HepG2 (cell line): ENCODE measurements around the gene HOXD8. TPM values are rescaled to one million over a fixed set of nuclear protein-coding genes. Genes with fewer than 3 reads are reported as not detected.
A peak's percentile ranks its signal among the peaks of the same experiment; 100 is the strongest.

ENCODE experiments used
- ATAC-seq: fragments of 200-7000 bp; cut with Tn5 transposase; 3 replicates; pipeline ENCODE4 v1.9.1; 2020; ENCODE audit warnings: mild to moderate bottlenecking, moderate library complexity
- BruUV-seq: library from RNA; stranded (reverse); fragments of 400-500 nt; replicated peaks from 2 replicates; lab custom pipeline; 2021; lab: Mats Ljungman, UMichigan
- CTCF ChIA-PET: fragments of 300-600 bp; formaldehyde crosslinking; extraction: SDS; loops from one replicate; lab custom pipeline; 2021; ENCODE audit warnings: low total read pairs, inconsistent platforms, low intra/inter-chr PET ratio; lab: Yijun Ruan, JAX
- POLR2A ChIA-PET: fragments of 350-600 bp; sonication (Branson Sonifier 250); formaldehyde crosslinking; loops from one replicate; lab custom pipeline; 2020; ENCODE audit warnings: antibody characterized with exemption, inconsistent platforms; lab: Yijun Ruan, JAX
- DNase-seq: peaks from one replicate; pipeline ENCODE4 v3.0.0-alpha.2; 2015; ENCODE audit warnings: low spot score
- FAIRE-seq: peaks from 3 replicates; lab custom pipeline; 2011; peaks lifted over from hg19 to GRCh38; lab: Jason Lieb, UNC
- H2AFZ ChIP-seq: one replicate; pipeline ENCODE4 v1.6.1; 2011; ENCODE audit warnings: low read length, inconsistent platforms
- H3K27ac ChIP-seq: fragments of 300-600 bp; 3 replicates; pipeline ENCODE4 v1.8.0; 2011; ENCODE audit warnings: mixed run types, mild to moderate bottlenecking, mixed read lengths, low read length, inconsistent platforms; ENCODE audit not compliant: insufficient read depth; ENCODE audit errors: extremely low read length
- H3K27me3 ChIP-seq, 2 experiments: fragments of 200-600 bp in 1 of 2; 2 replicates in 1 of 2; 3 replicates in 1 of 2; pipeline versions ENCODE4 v1.6.0 to v1.8.0; 2011; ENCODE audit warnings: low read length in 2 of 2, mild to moderate bottlenecking in 2 of 2, moderate library complexity in 2 of 2, inconsistent platforms in 1 of 2; ENCODE audit not compliant: insufficient read depth in 2 of 2, control insufficient read depth in 1 of 2
- H3K36me3 ChIP-seq, 2 experiments: fragments of 200-600 bp in 1 of 2; replicated peaks in 1 of 2; 2 replicates in 1 of 2; 3 replicates in 1 of 2; pipeline versions ENCODE4 v1.5.1 to v1.8.0; 2011; ENCODE audit warnings: low read length in 2 of 2, inconsistent platforms in 1 of 2; ENCODE audit not compliant: insufficient read depth in 2 of 2, control insufficient read depth in 1 of 2
- H3K4me1 ChIP-seq: 2 replicates; pipeline ENCODE4 v1.5.1; 2012; ENCODE audit warnings: low read length, inconsistent platforms; ENCODE audit not compliant: insufficient read depth
- H3K4me2 ChIP-seq: 2 replicates; pipeline ENCODE4 v1.6.0; 2011; ENCODE audit warnings: low read depth, low read length, inconsistent platforms
- H3K4me3 ChIP-seq, 3 experiments: fragments of 200-600 bp in 1 of 3; sonication (generic), shearing (Covaris generic) in 1 of 3; replicated peaks in 1 of 3; 2 replicates each; pipeline ENCODE4 v1.5.1; 2011 to 2016; ENCODE audit warnings: low read length in 3 of 3, inconsistent platforms in 2 of 3, low read depth in 2 of 3, mild to moderate bottlenecking in 2 of 3, control low read depth in 1 of 3, mixed read lengths in 1 of 3; ENCODE audit not compliant: insufficient read depth in 1 of 3
- H3K79me2 ChIP-seq: one replicate; pipeline ENCODE4 v1.6.1; 2011; ENCODE audit warnings: low read length, inconsistent platforms; ENCODE audit not compliant: insufficient read depth
- H3K9ac ChIP-seq: 2 replicates; pipeline ENCODE4 v1.6.0; 2011; ENCODE audit warnings: mild to moderate bottlenecking, low read depth, low read length, inconsistent platforms; ENCODE audit not compliant: insufficient read depth
- H3K9me3 ChIP-seq: 2 replicates; pipeline ENCODE4 v1.5.1; 2012; ENCODE audit warnings: mild to moderate bottlenecking, low read length
- H4K20me1 ChIP-seq: 2 replicates; pipeline ENCODE4 v1.6.0; 2011; ENCODE audit warnings: inconsistent platforms, mild to moderate bottlenecking, low read length, moderate library complexity; ENCODE audit not compliant: insufficient read depth
- GABPA ChIP-seq, 2 experiments: IDR thresholded peaks; 2 replicates each; pipeline ENCODE4 v1.6.1; 2011 to 2016; ENCODE audit warnings: low read depth in 2 of 2, low read length in 1 of 2, missing biosample characterization in 1 of 2, missing genetic modification characterization in 1 of 2
- MAFK ChIP-seq, 2 experiments: IDR thresholded peaks in 1 of 2; conservative IDR thresholded peaks in 1 of 2; 2 replicates each; pipeline ENCODE4 v1.6.1; 2011; ENCODE audit warnings: improper control_type of control experiment in 2 of 2, low read length in 2 of 2
- NFE2L1 ChIP-seq: sonication (generic); formaldehyde crosslinking; IDR thresholded peaks from 2 replicates; pipeline ENCODE4 v1.4.0; 2020; ENCODE audit warnings: missing genetic modification reagents, mild to moderate bottlenecking, borderline replicate concordance
- RBM22 ChIP-seq: fragments of 200-400 bp; formaldehyde crosslinking; optimal IDR thresholded peaks from 2 replicates; pipeline ENCODE3; 2017; ENCODE audit warnings: mild to moderate bottlenecking, low read length, moderate library complexity
- RXRB ChIP-seq: IDR thresholded peaks from 2 replicates; pipeline ENCODE4 v1.6.1; 2016; ENCODE audit warnings: borderline replicate concordance, missing genetic modification reagents, missing compliant biosample characterization
- U2AF1 ChIP-seq: fragments of 200-400 bp; formaldehyde crosslinking; optimal IDR thresholded peaks from 2 replicates; pipeline ENCODE3; 2017; ENCODE audit warnings: mild to moderate bottlenecking, low read depth, low read length
- ZNF552 ChIP-seq: sonication (generic); formaldehyde crosslinking; IDR thresholded peaks from 2 replicates; pipeline ENCODE4 v1.9.0; 2022; ENCODE audit warnings: missing genetic modification reagents, mild to moderate bottlenecking, borderline replicate concordance
- WGBS: methylation state at CpG from one replicate; pipeline ENCODE4 v1.1.6; 2017; ENCODE audit warnings: low lambda C conversion rate; 5-methylcytosine and 5-hydroxymethylcytosine counted together
- in situ Hi-C: cut with HindIII; loops from 2 replicates; pipeline ENCODE4 v1.10.0; 2017; ENCODE audit warnings: low pct_unique_long_range_greater_than_20kb; ENCODE audit not compliant: extremely low pct_ligation_motif_present
- intact Hi-C: fragments of 100-400 bp; cut with micrococcal nuclease; formaldehyde crosslinking; loops from one replicate; pipeline ENCODE4 v1.10.0; 2022; ENCODE audit not compliant: unreplicated experiment
- polyA plus RNA-seq, 8 experiments: library from polyadenylated mRNA; depleted of rRNA in 3 of 8; stranded (reverse) in 7 of 8; unstranded in 1 of 8; fragments of >200 nt; fragmentation: Illumina TruSeq in 4 of 8; extraction: Trizol in 4 of 8; gene quantifications; 2 replicates each; pipeline versions ENCODE4 v1.2.1 to v1.2.3, GENCODE V29; 2011 to 2016; ENCODE audit warnings: low read depth in 4 of 8, missing spikeins in 1 of 8, mixed read lengths in 1 of 8; ENCODE audit not compliant: insufficient read depth in 1 of 8
- total RNA-seq, 5 experiments: library from RNA; depleted of rRNA; stranded (reverse); fragments of >200 nt; fragmentation: Illumina TruSeq; extraction: Trizol; gene quantifications; 2 replicates each; pipeline ENCODE4 v1.2.3, GENCODE V29; 2016; ENCODE audit warnings: low read depth in 1 of 5
- TF ChIP-seq, protein P1 (sequence below): sonication (generic); formaldehyde crosslinking; conservative IDR thresholded peaks from 2 replicates; pipeline ENCODE4 v1.5.0; 2020; ENCODE audit warnings: missing genetic modification reagents
- TF ChIP-seq, protein P2 (sequence below): sonication (generic); formaldehyde crosslinking; IDR thresholded peaks from 2 replicates; pipeline ENCODE4 v1.4.0; 2020; ENCODE audit warnings: missing genetic modification reagents
- TF ChIP-seq, protein P3 (sequence below): sonication (generic); formaldehyde crosslinking; conservative IDR thresholded peaks from 2 replicates; pipeline ENCODE4 v1.4.0; 2020; ENCODE audit warnings: mild to moderate bottlenecking, missing genetic modification reagents, moderate library complexity
- TF ChIP-seq, protein P4 (sequence below): sonication (generic); formaldehyde crosslinking; IDR thresholded peaks from 2 replicates; pipeline ENCODE4 v1.5.0; 2020; ENCODE audit warnings: mild to moderate bottlenecking, missing genetic modification reagents, moderate library complexity

The HOXD8 gene
- total and polyA plus RNA-seq, 2 of the 13 experiments (the other 11 are each of a cell fraction or from before 2014, with no cell fraction given) = not detected

DNA sequence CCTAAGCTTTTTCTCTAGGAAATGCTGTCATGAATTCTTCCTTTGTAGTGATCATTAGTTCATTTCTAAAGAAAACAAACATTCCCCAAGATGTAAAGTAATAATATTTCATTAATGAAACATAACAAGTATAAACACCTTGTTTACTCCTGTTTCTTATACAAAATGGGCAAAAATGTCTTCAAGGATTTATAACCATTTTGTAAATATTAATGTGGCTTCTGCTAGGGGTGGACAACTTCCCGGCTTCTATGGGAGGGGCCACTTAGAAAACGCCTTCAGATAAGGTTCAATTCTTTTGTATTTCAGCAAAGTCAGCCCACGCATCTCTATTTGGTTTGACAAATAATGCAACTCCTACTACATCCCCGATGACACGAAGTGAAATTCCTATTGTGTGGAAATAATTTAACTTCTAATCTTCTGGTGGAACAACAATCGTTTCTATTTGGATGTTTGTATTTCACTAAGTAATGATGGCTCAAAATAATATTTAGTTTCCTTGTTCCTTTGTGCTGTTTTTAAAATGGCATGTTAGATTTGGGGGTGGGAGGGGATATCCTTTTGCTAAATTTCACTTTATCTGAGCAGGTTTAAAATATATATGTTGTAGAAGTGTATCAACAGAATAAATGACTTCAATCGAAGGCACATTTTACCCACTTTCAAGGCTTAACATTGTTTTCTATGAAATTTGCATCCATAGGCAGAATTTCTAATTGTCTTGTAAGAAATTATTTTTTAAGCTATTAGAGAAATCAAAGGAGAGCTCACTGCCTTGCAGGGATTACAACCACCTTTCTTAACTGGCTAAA, 44.3 kb downstream of the HOXD8 start (continued):
- TF ChIP-seq, protein P1, sequence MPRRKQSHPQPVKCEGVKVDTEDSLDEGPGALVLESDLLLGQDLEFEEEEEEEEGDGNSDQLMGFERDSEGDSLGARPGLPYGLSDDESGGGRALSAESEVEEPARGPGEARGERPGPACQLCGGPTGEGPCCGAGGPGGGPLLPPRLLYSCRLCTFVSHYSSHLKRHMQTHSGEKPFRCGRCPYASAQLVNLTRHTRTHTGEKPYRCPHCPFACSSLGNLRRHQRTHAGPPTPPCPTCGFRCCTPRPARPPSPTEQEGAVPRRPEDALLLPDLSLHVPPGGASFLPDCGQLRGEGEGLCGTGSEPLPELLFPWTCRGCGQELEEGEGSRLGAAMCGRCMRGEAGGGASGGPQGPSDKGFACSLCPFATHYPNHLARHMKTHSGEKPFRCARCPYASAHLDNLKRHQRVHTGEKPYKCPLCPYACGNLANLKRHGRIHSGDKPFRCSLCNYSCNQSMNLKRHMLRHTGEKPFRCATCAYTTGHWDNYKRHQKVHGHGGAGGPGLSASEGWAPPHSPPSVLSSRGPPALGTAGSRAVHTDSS (CRISPR knock-in tag) = no peak
- TF ChIP-seq NFE2L1 = no peak
- peak; percentile 37 to 71 for TF ChIP-seq MAFK (conservative IDR thresholded peaks at IDR 0.05 in 1 of 2, IDR thresholded peaks at IDR 0.05 in 1 of 2; ENCODE audit: low read length in 2 of 2)

DNA sequence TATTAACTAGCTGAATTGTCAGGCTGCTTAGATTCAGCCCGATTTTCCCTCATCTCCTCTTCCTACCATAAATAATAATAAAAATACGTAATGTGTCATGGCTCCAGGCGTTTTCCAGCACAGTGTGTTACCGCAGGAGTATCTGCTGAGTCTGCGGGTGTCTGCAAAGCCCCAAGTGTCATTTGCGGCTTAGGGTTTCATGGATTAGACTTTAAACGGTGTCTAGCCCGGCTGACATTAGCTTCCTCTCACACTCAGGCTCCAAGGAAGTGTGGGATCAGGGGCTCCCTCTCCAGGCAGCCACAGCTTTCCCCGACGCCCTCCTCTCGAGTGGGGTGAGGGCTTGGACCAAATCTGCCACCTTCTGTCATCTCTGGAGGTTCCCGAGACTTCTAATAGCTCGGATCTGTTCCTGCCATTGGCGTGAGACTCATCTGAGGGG, 44.9 kb downstream of the HOXD8 start:
- H4K20me1 ChIP-seq = no peaks in the 10 kb centered on the region
- peaks cover 2 to 34% of the 10 kb centered on the region in 2 experiments for H3K36me3 ChIP-seq
- CTCF ChIA-PET = no interaction called here
- ATAC-seq (peak; percentile 45), FAIRE-seq (no peak), DNase-seq (no peak)
- H3K4me2 ChIP-seq = peak overlapping the region; percentile 67
- 35% methylated on average over 14 of the region's 14 CpGs for WGBS
- peaks cover 52% of the 10 kb centered on the region for H3K4me1 ChIP-seq
- H3K9me3 ChIP-seq = no peaks in the 10 kb centered on the region
- H3K9ac ChIP-seq = no peak overlapping the region
- H3K79me2 ChIP-seq = peaks cover 4% of the 10 kb centered on the region
- peak overlapping the region in 2 of 3 experiments; percentile 29 to 42; a peak in 4 of 6 replicates for H3K4me3 ChIP-seq
- H3K27ac ChIP-seq = peak overlapping the region; percentile 21
- intact Hi-C loops = no loop called here
- POLR2A ChIA-PET = interaction anchor here (0.8 to 4.4 kb wide), 4 partner anchors 13 to 198 kb away, joined by 3 to 21 read pairs (median 4); partner anchors contain the start of genes HOXD1 and MTX2
- no TSS peak for BruUV-seq
- peaks cover under 1 to 8% of the 10 kb centered on the region in 2 experiments; a peak in 3 of 5 replicates for H3K27me3 ChIP-seq
- in situ Hi-C loops = no loop called here
- no peak overlapping the region for H2AFZ ChIP-seq
- TF ChIP-seq, protein P2, sequence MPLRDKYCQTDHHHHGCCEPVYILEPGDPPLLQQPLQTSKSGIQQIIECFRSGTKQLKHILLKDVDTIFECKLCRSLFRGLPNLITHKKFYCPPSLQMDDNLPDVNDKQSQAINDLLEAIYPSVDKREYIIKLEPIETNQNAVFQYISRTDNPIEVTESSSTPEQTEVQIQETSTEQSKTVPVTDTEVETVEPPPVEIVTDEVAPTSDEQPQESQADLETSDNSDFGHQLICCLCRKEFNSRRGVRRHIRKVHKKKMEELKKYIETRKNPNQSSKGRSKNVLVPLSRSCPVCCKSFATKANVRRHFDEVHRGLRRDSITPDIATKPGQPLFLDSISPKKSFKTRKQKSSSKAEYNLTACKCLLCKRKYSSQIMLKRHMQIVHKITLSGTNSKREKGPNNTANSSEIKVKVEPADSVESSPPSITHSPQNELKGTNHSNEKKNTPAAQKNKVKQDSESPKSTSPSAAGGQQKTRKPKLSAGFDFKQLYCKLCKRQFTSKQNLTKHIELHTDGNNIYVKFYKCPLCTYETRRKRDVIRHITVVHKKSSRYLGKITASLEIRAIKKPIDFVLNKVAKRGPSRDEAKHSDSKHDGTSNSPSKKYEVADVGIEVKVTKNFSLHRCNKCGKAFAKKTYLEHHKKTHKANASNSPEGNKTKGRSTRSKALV (CRISPR knock-in tag) = 0 out of 2 replicates have a peak, but pooled peaks have one; percentile 26
- TF ChIP-seq GABPA (IDR thresholded peaks at IDR 0.05; ENCODE audit: low read depth, low read length) = no peak
- 0 out of 2 replicates have a peak, but pooled peaks have one; percentile 22 for TF ChIP-seq GABPA (CRISPR knock-in tag; IDR thresholded peaks at IDR 0.05; ENCODE audit: low read depth)
- 0 out of 2 replicates have a peak, but pooled peaks have one; percentile 17 for TF ChIP-seq RXRB
- TF ChIP-seq U2AF1 = no peak
- TF ChIP-seq ZNF552 = no peak
- TF ChIP-seq RBM22 = peak; percentile 69
- TF ChIP-seq, protein P3, sequence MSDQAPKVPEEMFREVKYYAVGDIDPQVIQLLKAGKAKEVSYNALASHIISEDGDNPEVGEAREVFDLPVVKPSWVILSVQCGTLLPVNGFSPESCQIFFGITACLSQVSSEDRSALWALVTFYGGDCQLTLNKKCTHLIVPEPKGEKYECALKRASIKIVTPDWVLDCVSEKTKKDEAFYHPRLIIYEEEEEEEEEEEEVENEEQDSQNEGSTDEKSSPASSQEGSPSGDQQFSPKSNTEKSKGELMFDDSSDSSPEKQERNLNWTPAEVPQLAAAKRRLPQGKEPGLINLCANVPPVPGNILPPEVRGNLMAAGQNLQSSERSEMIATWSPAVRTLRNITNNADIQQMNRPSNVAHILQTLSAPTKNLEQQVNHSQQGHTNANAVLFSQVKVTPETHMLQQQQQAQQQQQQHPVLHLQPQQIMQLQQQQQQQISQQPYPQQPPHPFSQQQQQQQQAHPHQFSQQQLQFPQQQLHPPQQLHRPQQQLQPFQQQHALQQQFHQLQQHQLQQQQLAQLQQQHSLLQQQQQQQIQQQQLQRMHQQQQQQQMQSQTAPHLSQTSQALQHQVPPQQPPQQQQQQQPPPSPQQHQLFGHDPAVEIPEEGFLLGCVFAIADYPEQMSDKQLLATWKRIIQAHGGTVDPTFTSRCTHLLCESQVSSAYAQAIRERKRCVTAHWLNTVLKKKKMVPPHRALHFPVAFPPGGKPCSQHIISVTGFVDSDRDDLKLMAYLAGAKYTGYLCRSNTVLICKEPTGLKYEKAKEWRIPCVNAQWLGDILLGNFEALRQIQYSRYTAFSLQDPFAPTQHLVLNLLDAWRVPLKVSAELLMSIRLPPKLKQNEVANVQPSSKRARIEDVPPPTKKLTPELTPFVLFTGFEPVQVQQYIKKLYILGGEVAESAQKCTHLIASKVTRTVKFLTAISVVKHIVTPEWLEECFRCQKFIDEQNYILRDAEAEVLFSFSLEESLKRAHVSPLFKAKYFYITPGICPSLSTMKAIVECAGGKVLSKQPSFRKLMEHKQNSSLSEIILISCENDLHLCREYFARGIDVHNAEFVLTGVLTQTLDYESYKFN (CRISPR knock-in tag) = no peak
- TF ChIP-seq, protein P4, sequence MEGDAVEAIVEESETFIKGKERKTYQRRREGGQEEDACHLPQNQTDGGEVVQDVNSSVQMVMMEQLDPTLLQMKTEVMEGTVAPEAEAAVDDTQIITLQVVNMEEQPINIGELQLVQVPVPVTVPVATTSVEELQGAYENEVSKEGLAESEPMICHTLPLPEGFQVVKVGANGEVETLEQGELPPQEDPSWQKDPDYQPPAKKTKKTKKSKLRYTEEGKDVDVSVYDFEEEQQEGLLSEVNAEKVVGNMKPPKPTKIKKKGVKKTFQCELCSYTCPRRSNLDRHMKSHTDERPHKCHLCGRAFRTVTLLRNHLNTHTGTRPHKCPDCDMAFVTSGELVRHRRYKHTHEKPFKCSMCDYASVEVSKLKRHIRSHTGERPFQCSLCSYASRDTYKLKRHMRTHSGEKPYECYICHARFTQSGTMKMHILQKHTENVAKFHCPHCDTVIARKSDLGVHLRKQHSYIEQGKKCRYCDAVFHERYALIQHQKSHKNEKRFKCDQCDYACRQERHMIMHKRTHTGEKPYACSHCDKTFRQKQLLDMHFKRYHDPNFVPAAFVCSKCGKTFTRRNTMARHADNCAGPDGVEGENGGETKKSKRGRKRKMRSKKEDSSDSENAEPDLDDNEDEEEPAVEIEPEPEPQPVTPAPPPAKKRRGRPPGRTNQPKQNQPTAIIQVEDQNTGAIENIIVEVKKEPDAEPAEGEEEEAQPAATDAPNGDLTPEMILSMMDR (CRISPR knock-in tag) = peak; percentile 38; the same call in 1 of the 2 replicates
